ENCODE measurements around the gene SV2B. TPM values are rescaled to one million over a fixed set of nuclear protein-coding genes. Genes with fewer than 3 reads are reported as not detected.

The SV2B gene
- total RNA-seq, 1 donor from 2014 or later: not detected

GRCh38 chr15:91278951-91279350 is 178.9 kb downstream of the SV2B start:
- no peaks in the 10 kb centered on the region for H3K79me2 ChIP-seq (ENCODE audit: insufficient read depth, low read length)
- Mint-ChIP-seq H3K4me3 (ENCODE audit: unreplicated experiment) (no peak overlapping the region), H3K36me3 (ENCODE audit: low read depth, unreplicated experiment) (peaks cover 3% of the 10 kb centered on the region), H3K27me3 (ENCODE audit: low read depth, unreplicated experiment) (peaks cover 11% of the 10 kb centered on the region), H3K9me3 (ENCODE audit: unreplicated experiment) (no peaks in the 10 kb centered on the region), H3K4me1 (ENCODE audit: low read depth, unreplicated experiment) (peaks cover 7% of the 10 kb centered on the region), H3K27ac (ENCODE audit: unreplicated experiment) (peak overlapping the region; percentile 53)
- no peaks in the 10 kb centered on the region for H3K9me3 ChIP-seq (ENCODE audit: insufficient read depth, low read depth, low read length)
- no peaks in the 10 kb centered on the region for H3K4me1 ChIP-seq (ENCODE audit: insufficient read depth, low read length)
- TF ChIP-seq EZH2 (IDR thresholded peaks at IDR 0.05; ENCODE audit: insufficient read depth, low read length) (no peak), CTCF (IDR thresholded peaks at IDR 0.05; ENCODE audit: insufficient read depth, low read depth, low read length) (no peak)
- H3K36me3 ChIP-seq (ENCODE audit: insufficient read depth, low read length): no peaks in the 10 kb centered on the region
- no peaks in the 10 kb centered on the region for H3K27me3 ChIP-seq (ENCODE audit: insufficient read depth, low read length)
- no peaks in the 10 kb centered on the region for H4K20me1 ChIP-seq (ENCODE audit: insufficient read depth, low read length)
- DNase-seq (ENCODE audit: low read depth): no peak
- H3K4me2 ChIP-seq (ENCODE audit: low read length): no peak overlapping the region
- no peak for FAIRE-seq
- H3K9ac ChIP-seq (ENCODE audit: low read length): no peak overlapping the region
- no peak overlapping the region for H3K4me3 ChIP-seq (ENCODE audit: insufficient read depth, low read depth, low read length)
- no peak overlapping the region for H2AFZ ChIP-seq (ENCODE audit: low read depth, low read length)
- no peak overlapping the region for H3K27ac ChIP-seq (ENCODE audit: low read depth, low read length)

- TF ChIP-seq EZH2 (IDR thresholded peaks at IDR 0.05; ENCODE audit: insufficient read depth, low read length): no peak
- TF ChIP-seq CTCF (IDR thresholded peaks at IDR 0.05; ENCODE audit: insufficient read depth, low read depth, low read length): no peak
- Mint-ChIP-seq H3K27ac (ENCODE audit: unreplicated experiment) (no peak overlapping the region), H3K4me3 (ENCODE audit: unreplicated experiment) (no peak overlapping the region), H3K27me3 (ENCODE audit: low read depth, unreplicated experiment) (peaks cover 12% of the 10 kb centered on the region), H3K36me3 (ENCODE audit: low read depth, unreplicated experiment) (peaks cover 3% of the 10 kb centered on the region), H3K4me1 (ENCODE audit: low read depth, unreplicated experiment) (peaks cover 7% of the 10 kb centered on the region), H3K9me3 (ENCODE audit: unreplicated experiment) (no peaks in the 10 kb centered on the region)
- H3K4me3 ChIP-seq (ENCODE audit: insufficient read depth, low read depth, low read length): no peak overlapping the region
- H4K20me1 ChIP-seq (ENCODE audit: insufficient read depth, low read length): no peaks in the 10 kb centered on the region
- no peak overlapping the region for H2AFZ ChIP-seq (ENCODE audit: low read depth, low read length)
- no peak overlapping the region for H3K27ac ChIP-seq (ENCODE audit: low read depth, low read length)
- no peaks in the 10 kb centered on the region for H3K27me3 ChIP-seq (ENCODE audit: insufficient read depth, low read length)
- no peaks in the 10 kb centered on the region for H3K4me1 ChIP-seq (ENCODE audit: insufficient read depth, low read length)
- no peaks in the 10 kb centered on the region for H3K9me3 ChIP-seq (ENCODE audit: insufficient read depth, low read depth, low read length)
- H3K36me3 ChIP-seq (ENCODE audit: insufficient read depth, low read length): no peaks in the 10 kb centered on the region
- no peak overlapping the region for H3K9ac ChIP-seq (ENCODE audit: low read length)
- H3K4me2 ChIP-seq (ENCODE audit: low read length): no peak overlapping the region
- FAIRE-seq (no peak), DNase-seq (ENCODE audit: low read depth) (no peak)
- H3K79me2 ChIP-seq (ENCODE audit: insufficient read depth, low read length): no peaks in the 10 kb centered on the region
Measured at GRCh38 chr15:91279486-91279885, 179.4 kb downstream of the SV2B start.

DNA sequence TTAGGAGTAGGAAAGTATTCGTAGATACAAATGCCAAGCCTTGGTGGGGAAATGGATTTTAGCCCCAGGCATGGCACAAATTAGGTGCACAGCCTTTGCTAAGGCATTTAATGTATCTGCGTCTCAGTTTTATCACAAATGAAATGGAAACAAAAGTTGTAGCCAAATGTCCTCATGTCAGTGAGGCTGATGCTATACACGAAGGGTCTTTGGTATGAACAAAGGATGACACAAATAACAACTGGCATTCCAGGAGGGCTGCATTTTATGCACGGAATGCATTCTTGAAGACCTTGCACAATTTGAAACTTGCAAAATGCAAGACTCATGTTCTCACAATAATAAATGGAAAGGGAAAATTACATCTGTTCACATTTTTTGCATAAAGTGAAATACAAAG is 181.9 kb downstream of the SV2B start:
- Histone ChIP-seq H2AFZ (ENCODE audit: low read depth, low read length) (no peak overlapping the region), H3K4me2 (ENCODE audit: low read length) (no peak overlapping the region), H3K27ac (ENCODE audit: low read depth, low read length) (no peak overlapping the region), H3K36me3 (ENCODE audit: insufficient read depth, low read length) (no peaks in the 10 kb centered on the region), H3K9me3 (ENCODE audit: insufficient read depth, low read depth, low read length) (no peaks in the 10 kb centered on the region), H3K4me1 (ENCODE audit: insufficient read depth, low read length) (no peaks in the 10 kb centered on the region), H4K20me1 (ENCODE audit: insufficient read depth, low read length) (no peaks in the 10 kb centered on the region), H3K27me3 (ENCODE audit: insufficient read depth, low read length) (no peaks in the 10 kb centered on the region), H3K79me2 (ENCODE audit: insufficient read depth, low read length) (no peaks in the 10 kb centered on the region), H3K9ac (ENCODE audit: low read length) (no peak overlapping the region), H3K4me3 (ENCODE audit: insufficient read depth, low read depth, low read length) (no peak overlapping the region)
- peaks cover 3% of the 10 kb centered on the region for H3K36me3 Mint-ChIP-seq (ENCODE audit: low read depth, unreplicated experiment)
- no peak overlapping the region for H3K27ac Mint-ChIP-seq (ENCODE audit: unreplicated experiment)
- no peak overlapping the region for H3K4me3 Mint-ChIP-seq (ENCODE audit: unreplicated experiment)
- FAIRE-seq (no peak), DNase-seq (ENCODE audit: low read depth) (no peak)
- H3K27me3 Mint-ChIP-seq (ENCODE audit: low read depth, unreplicated experiment): peaks cover 15% of the 10 kb centered on the region
- H3K9me3 Mint-ChIP-seq (ENCODE audit: unreplicated experiment): no peaks in the 10 kb centered on the region
- TF ChIP-seq CTCF (IDR thresholded peaks at IDR 0.05; ENCODE audit: insufficient read depth, low read depth, low read length) (no peak), EZH2 (IDR thresholded peaks at IDR 0.05; ENCODE audit: insufficient read depth, low read length) (no peak)
- peaks cover 7% of the 10 kb centered on the region for H3K4me1 Mint-ChIP-seq (ENCODE audit: low read depth, unreplicated experiment)

Measured in astrocyte (in vitro differentiated cells and primary cell).